GM18870 (cell line): ENCODE results near the gene SIRPD.
A peak's percentile ranks its signal among the peaks of the same experiment; 100 is the strongest.

Source experiments
- ATAC-seq: cut with Tn5 transposase; IDR thresholded peaks from one replicate; pipeline ENCODE4 v1.9.1; 2021; ENCODE audit warnings: moderate library complexity; ENCODE audit not compliant: unreplicated experiment

SIRPD gene

DNA sequence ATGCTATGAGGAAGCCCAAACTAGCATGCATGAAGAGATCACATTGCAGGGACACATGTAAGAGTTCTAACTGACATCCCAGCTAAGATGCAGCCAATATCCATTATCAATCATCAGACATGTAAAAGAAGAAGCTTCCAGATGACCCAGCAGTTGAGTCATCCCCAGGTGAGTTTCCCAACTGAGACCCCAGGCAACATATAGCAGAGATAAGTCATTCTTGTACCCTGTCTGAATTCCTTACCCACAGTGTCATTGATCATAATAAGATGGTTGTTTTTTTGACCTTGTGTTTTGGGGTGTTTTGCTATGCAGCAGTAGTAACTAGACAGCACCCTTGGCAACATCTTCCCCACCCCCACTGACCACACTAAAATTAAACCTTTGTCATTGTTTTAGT is 18.9 kb downstream of the SIRPD start:
- no peak for ATAC-seq

DNA sequence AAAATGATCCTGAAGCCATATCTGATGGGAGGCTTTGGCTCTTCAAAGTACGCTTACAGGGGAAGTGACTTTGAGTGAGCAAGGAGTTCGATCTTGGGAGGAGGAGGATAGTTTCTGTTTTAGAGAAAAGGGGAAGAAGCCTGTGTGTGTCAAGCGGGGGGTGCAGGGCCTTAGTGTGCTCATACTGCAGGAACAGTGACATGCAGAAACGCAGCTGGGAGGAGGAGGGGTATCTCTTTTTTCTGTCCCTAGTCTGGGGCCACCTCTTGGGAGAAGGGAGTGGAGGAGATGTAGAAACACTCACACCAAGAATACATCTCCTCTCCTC is 19.8 kb downstream of the SIRPD start:
- no peak for ATAC-seq

GRCh38 chr20:1536893-1537730 is 20.4 kb downstream of the SIRPD start:
- ATAC-seq: no peak

DNA sequence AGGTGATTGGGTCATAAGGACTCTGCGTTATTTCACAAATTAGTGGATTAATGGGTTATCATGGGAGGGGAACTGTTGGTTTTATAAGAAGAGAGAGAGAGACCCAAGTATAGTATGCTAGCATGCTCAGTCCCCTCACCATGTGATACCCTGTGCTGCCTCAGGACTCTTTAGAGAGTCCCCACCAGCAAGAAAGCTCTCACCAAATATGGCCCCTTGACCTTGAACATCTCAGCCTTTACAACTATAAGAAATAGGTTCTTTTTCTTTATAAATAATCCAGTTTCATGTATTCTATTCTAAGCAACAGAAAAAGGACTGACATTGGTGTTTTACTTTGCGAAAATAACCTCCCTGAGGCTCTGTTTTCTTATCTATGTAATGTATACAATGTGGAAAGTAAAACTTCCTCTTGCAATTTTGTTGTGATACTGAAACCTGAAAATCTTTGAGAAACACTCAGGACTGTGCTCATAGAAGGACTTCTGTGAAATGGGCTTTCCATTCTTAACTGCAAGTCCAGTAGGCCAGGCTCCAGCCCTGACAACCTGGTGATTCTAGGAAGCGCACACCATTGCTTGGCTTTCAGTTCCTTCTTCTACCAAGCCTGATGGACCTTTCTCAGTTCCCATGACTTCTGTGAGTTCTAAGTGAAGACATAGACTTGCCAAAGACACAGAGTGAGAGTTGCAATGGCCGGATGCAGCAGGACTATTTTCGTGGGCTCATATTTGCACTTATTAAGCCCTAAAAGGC is 21.9 kb downstream of the SIRPD start:
- peak; percentile 88 for ATAC-seq

DNA sequence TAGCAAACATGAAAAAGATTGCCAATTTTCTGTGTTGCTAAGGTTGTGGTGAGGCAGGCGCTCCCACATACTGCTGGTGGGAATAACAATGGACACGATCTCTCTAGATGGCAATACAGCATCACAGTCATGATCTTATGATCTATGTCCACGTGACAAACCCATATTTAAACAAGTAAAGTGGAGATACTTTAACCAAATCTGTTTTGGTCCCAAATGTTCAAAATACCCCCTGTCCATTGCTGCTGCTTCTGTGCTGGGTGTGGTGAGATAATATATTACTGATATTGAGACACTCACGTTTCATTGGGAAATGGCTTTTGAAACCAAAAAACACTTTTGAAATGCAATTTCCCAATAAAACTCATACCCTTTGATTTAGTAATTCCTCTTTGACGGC is 23.0 kb downstream of the SIRPD start:
- no peak for ATAC-seq

DNA sequence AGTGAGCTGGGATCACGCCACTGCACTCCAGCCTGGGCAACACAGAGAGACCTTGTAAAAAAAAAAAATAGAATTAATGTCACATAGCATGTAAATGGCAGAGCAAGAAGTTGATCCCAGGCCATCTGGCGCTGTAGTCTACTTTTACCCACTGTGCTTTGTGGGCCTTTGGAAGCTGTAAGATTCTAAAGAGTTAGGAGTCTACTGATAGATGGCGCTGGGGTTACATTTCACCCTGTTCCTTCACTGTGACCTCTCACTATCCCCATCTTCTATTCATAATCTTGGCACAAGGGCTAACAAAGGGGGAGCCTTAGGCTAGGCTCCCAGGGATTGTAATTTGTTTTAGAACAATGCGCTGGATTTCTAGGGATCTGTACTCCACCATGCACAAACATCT is 24.4 kb downstream of the SIRPD start:
- ATAC-seq: no peak

GRCh38 chr20:1528811-1529210 is 28.7 kb downstream of the SIRPD start:
- no peak for ATAC-seq

DNA sequence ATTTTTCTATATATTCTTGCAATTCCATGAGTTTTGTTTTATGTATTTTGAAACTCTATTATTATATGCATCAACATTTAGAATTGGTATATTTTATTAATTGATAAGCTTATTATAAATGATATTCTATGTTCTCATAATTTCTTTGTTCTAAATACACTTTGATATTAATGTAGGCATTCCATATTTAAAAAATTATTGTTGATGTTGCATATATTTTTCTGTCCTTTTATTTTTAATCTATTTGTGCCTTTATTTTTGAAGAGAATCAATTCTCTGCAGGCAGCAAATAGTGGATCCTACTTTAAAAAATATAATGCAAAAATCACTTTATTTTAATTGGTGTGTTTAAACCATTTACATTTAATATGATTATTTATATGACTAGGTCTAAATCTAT is 29.6 kb downstream of the SIRPD start:
- ATAC-seq: no peak

GRCh38 chr20:1526896-1527295 is 30.6 kb downstream of the SIRPD start:
- ATAC-seq: no peak

- ATAC-seq: no peak
Measured at GRCh38 chr20:1526310-1526709, 31.2 kb downstream of the SIRPD start.

GRCh38 chr20:1524004-1524403 is 33.5 kb downstream of the SIRPD start:
- ATAC-seq: no peak

DNA sequence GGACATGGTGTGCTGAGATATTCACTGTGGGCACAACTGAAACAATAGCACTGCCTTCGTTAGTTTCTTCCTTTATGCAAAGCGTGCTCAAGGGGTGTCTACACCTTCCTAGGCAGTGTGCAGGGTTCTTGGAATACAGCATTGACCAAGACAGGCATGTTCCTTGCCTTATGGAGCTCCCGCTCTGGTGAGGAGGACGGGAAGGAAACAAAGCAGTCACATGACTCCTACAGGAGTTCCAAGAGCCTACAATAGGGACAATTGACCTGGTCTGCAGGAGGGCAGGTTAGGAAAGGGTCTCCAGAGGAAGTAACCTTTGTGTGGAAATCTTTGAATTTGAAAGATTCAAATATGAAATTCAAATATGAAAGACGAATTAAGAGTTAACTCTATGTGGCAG is 40.5 kb downstream of the SIRPD start:
- ATAC-seq: no peak

- ATAC-seq: no peak
Measured at GRCh38 chr20:1513801-1514200, 43.7 kb downstream of the SIRPD start.

- ATAC-seq: no peak
Measured at GRCh38 chr20:1509237-1509636, 48.3 kb downstream of the SIRPD start.

DNA sequence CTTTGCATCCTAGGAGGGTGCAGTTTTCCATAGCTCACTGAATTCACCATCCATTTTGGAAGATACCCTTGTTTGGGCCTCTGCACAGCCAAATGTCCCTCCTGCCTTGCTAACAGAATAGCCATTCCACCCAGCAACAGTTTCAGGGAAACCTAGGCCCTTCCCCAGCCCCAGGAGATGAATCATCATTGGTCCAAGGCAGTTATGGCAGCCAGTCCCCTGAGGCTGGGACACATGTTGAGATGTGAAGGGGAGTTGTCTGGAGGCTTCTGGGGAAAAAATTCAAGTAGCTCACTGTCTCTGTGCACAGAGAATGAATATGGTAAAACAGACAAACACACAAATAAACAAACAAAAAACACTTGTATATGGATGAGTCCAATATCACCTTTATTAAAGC is 48.9 kb downstream of the SIRPD start:
- no peak for ATAC-seq

DNA sequence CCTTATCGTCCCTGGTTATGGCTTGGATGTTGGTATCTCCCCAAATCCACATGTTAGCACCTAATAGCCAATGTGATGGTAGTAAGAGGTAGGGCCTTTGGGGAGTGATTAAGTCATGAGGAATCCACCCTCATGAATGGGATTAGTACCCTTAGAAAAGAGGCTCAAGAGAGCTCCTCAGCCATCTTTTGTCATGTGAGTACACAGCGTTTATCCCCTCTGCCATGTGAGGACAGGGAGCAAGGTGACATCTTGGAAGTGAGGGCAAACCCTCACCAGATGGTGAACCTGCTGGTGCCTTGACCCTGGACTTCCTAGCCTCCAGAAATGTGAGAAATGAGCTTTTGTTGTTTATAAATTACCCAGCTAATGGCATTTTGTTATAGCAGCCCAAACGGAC is 50.2 kb downstream of the SIRPD start:
- no peak for ATAC-seq

GRCh38 chr20:1505871-1506270 is 51.6 kb downstream of the SIRPD start:
- no peak for ATAC-seq

DNA sequence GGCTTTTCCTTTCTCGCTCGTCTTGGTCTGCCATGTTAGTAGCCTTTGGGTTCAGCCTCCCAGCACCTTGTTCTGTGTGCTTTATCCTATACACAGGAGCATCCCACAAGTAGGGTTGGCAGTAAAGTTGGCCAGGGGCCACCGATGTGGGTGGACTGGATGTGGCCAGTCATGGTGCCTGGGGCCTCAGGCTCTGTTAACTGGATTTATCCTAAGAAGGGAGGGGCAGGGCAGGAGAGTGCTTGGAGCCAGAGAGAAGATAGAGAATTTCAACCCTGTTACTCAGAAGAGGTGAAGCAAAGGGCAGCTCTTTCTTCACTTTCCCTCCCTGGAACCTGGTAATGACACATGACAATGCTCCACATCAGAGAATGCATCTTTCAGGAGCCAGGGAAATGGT is 52.1 kb downstream of the SIRPD start:
- no peak for ATAC-seq

- peak; percentile 94 for ATAC-seq
Measured at GRCh38 chr20:1503564-1504227, 53.8 kb downstream of the SIRPD start.

GRCh38 chr20:1500496-1500895 is 57.0 kb downstream of the SIRPD start:
- no peak for ATAC-seq

DNA sequence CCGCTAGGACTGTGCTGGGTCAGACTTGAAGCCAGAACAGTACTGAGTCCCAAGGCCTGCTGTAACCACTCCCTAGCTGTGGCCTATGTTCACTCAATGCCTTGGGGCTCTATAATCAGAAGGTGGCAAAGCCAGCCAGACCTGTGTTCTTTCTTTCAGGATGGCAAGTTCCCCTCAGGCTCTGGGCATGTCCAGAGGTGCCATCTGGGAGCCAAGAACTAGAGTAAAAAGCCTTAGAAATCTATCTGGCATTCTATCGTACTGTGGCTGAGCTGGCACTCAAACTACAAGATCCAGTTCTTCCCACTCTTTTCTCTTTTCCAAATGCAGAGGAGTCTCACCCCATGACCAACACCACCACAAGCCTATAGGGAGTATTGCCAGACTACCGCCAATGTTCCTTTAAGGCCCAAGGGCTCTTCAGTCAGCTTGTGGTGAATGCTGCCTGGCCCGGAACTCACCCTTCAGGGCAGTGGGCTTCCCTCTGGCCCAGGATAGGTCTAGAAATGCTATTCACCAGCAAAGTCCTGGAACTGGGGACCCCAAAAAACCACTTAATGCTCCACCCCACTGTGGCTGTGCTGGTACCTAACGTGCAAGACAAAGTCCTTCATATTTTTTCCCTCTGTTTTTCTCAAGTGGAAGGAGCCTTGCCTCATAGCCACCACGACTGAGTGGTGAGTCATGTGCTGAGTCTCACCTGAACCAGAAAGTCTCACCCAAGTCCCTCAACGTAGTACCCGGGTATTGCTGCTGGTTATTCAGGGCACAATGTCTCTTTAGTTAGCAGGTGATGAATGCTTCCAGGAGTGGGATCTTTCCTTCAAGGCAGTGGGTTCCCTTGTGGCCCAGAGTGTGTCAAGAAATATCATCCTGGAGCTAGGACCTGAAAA is 57.7 kb downstream of the SIRPD start:
- ATAC-seq: no peak
